Activated CD8-positive, alpha-beta memory T cell treated with anti-CD3 and anti-CD28 coated beads, Interleukin-2, amount 50 U/mL, for 1 hour (primary cell): ENCODE results near the gene HSD17B14.
"Not testable (repeated sequence)": the region's sequence is repeated elsewhere in the genome, so short reads cannot be mapped to it uniquely, and the experiment has no call there.

Experiments
- DNase-seq: peaks from one replicate; pipeline ENCODE4 v3.0.0-alpha.2; 2020; ENCODE audit errors: extremely low read depth

The HSD17B14 gene

DNA sequence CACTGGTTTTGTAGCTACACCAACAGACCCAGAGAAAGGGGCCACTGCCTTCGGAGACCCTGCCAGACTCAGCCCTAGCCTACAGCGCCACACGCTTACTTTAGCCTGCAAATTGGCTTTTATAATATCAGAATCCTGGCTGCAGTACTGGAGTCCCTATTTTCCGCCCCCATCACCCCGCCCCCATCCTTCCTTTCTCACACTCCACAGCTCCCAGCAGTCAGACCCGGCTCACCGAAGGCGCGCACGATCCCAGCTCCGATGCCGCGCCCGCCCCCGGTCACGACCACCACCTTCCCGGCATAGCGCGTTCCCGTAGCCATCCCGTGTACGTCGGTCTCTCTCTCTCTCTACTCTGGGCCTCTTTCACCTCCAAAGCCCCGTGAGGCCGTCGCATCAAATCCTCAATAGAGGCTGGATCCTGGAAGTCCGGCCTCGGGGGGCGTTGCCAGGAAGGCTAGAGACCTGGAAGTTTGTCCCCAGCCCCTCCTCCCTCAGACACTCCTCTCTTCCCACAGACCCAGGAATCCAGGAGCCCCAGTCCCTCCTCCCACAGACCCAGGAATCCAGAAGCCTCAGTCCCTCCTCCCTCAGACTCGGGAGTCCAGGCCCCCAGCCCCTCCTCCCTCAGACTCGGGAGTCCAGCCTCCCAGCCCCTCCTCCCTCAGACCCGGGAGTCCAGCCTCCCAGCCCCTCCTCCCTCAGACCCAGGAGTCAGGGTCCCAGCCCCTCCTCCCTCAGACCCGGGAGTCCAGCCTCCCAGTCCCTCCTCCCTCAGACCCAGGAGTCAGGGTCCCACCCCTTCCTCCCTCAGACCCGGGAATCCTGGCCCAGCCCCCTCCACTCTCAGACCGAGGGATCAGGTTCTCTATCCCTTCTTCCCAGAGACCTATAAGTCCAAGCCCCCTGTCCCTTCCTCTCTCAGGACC, at the start of gene HSD17B14:
TSS of gene HSD17B14 (minus strand) at position 403 of the 929 bp plus-strand sequence. CDS start at position 323, 80 bp downstream.
- no peak for DNase-seq

DNA sequence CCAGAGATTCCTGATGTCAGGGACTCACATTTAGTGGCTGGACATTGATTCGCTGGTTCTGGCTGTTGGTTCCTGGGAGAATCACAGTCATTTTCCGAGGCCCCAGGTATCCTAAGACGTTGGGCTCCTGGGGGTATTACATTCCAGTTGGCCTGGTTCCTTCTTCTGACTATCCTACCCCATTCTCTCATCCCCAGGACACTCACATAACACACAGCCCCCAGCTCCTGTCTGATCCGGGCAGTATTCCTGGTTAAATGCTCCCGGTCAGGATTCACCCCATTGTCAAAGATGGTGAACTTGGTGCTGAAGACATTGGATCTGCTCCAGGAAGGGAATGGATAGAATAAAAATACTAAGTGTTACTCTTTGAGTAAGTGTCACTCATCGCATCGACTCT, 47.4 kb upstream of the HSD17B14 start:
- no peak for DNase-seq

GRCh38 chr19:48881741-48882657, 45.7 kb upstream of the HSD17B14 start:
- no peak for DNase-seq

- not testable (repeated sequence) for DNase-seq
Measured at GRCh38 chr19:48879696-48880095, 43.4 kb upstream of the HSD17B14 start.

- no peak for DNase-seq
Measured at GRCh38 chr19:48879025-48879637, 42.8 kb upstream of the HSD17B14 start.

DNA sequence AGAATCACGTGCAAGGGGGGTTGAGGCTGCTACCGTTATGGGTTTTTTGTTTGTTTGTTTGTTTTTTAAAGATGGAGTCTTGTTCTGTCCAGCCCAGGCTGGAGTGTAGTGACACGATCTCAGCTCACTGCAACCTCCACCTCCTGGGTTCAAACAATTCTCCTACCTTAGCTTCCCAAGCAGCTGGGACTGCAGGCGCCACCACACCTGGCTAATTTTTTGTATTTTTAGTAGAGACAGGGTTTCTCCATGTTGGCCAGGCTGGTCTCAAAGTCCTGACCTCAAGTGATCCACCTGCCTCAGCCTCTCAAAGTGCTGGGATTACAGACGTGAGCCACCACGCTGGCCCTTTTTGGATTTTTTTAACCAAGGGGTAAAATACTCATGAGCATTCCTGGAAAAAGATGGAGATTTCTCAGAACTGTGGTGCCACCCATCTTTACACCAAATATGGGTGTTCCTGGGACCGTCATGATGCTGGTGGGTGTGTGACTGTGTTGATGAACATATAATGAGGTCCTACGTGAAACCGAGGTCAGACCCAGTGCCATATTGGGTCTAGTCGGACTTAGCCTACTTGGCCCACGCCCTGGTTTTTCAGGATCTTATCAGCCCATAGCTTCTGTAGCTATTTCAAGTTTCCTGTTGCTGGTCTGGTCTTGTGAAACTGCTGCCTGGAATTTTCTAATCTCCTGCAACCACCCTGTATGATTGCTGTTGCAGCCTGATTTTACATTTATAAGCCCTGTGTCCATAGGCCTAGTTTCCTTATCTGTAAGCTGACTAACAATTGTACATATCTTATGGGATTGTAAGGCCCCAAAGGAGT, 42.1 kb upstream of the HSD17B14 start:
- no peak for DNase-seq

DNA sequence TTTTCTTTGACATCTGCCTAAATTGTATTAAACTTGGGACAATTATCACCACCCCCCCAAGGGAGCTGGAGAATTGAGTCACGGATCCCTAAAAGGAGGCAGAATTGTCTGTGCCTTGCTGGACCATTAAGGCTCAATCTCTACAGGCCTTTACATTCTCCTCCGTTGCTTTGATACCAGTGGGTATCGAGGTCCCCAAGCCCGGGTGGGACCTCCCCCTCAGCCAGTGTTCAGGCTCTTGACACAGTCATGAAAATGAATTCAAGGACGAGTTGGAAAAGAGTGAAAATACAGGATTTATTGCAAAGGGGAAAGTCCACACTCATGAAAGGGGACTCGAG, 41.5 kb upstream of the HSD17B14 start:
- DNase-seq, result no peak

DNA sequence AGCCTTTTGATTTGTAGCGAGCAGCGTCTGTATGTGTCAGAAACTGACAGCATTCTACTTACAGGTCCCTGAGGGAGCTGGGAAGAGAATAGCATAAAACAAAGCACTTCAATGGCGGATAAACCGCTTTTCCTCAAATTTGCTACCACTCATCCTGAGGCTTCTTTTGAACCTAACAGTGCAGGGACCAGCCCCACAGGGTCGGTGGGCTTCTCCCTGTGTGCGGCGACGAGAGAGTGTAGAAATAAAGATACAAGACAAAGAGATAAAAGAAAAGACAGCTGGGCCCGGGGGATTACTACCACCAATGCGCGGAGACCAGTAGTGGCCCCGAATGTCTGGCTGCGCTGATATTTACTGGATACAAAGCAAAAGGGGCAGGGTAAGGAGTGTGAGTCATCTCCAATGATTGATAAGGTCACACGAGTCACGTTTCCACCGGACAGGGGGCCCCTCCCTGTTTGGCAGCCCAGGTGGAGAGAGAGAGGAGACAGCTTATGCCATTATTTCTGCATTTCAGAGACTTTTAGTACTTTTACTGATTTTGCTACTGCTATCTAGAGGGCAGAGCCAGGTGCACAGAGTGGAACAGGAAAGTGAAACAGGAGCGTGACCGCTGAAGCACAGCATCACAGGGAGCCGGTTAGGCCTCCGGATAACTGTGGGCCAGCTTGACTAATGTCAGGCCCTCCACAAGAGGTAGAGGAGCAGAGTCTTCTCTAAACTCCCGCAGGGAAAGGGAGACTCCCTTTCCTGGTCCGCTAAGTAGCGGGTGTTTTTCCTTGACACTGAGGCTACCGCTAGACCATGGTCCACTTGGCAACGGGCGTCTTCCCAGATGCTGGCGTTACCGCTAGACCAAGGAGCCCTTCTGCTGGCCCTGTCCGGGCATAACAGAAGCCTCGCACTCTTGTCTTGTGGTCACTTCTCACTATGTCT, 40.0 kb upstream of the HSD17B14 start:
- DNase-seq, result not testable (repeated sequence)

GRCh38 chr19:48874303-48875135, 38.2 kb upstream of the HSD17B14 start:
- no peak for DNase-seq

DNA sequence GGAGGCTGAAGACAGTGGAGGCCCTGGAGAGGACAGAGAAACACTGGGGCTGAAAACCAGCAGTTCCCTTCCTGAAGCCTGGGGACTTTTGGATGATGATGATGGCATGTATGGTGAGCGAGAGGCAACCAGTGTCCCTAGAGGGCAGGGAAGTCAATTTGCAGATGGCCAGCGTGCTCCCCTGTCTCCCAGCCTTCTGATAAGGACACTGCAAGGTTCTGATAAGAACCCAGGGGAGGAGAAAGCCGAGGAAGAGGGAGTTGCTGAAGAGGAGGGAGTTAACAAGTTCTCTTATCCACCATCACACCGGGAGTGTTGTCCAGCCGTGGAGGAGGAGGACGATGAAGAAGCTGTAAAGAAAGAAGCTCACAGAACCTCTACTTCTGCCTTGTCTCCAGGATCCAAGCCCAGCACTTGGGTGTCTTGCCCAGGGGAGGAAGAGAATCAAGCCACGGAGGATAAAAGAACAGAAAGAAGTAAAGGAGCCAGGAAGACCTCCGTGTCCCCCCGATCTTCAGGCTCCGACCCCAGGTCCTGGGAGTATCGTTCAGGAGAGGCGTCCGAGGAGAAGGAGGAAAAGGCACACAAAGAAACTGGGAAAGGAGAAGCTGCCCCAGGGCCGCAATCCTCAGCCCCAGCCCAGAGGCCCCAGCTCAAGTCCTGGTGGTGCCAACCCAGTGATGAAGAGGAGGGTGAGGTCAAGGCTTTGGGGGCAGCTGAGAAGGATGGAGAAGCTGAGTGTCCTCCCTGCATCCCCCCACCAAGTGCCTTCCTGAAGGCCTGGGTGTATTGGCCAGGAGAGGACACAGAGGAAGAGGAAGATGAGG, 37.4 kb upstream of the HSD17B14 start:
- DNase-seq, result no peak

GRCh38 chr19:48872884-48873475, 36.7 kb upstream of the HSD17B14 start:
- DNase-seq, result peak; percentile 69

DNA sequence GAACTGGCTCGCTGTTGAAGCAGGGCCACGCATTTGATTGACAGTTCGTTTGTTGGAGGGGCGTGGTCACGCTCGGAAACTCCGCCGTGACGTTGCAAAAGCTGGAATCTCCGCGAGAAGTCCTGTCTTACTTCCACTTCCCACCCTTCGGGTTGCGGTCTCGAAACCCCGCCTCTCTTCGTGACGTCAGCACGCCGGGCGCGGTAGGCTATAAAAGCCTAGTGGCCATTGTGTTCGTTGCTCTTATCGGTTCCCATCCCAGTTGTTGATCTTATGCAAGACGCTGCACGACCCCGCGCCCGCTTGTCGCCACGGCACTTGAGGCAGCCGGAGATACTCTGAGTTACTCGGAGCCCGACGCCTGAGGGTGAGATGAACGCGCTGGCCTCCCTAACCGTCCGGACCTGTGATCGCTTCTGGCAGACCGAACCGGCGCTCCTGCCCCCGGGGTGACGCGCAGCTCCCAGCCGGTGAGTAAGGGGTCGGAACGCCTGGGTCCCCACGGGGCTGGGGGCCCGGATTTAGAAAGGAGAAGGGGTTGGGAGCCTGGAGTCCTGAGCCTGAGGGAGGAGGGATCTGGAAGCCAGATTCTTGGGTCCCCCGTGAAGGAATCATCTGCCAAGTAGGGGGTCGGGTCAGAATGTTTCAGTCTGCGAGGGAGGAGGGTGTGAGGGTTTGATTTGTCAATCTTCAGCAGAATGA, 36.0 kb upstream of the HSD17B14 start, which contains the start of gene PPP1R15A:
TSS of gene PPP1R15A (plus strand) at position 240 of the 702 bp plus-strand sequence. CDS start 813 bp downstream, outside the sequence.
- DNase-seq, result peak; percentile 89

DNA sequence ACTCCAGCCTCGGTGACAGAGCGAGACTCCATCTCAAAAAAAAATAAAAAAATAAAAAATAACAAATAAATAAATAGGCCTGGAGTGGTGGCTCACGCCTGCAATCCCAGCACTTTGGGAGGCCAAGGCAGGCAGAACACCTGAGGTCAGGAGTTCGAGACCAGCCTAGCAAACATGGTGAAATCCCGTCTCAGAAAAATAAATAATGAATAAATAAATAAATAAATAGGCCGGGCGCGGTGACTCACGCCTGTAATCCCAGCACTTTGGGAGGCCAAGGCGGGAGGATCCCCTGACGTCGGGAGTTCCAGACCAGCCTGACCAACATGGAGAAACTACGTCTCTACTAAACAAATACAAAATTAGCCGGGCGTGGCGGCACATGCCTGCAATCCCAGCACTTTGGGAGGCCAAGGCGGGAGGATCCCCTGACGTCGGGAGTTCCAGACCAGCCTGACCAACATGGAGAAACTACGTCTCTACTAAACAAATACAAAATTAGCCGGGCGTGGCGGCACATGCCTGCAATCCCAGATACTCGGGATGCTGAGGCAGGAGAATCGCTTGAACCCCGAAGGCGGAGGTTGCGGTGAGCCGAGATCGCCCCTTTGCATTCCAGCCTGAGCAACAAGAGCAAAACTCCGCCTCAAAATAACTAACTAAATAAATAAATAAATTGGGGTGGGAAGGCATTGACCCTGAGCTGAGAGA, 35.3 kb upstream of the HSD17B14 start:
- not testable (repeated sequence) for DNase-seq

- DNase-seq, result no peak
Measured at GRCh38 chr19:48870048-48870447, 33.8 kb upstream of the HSD17B14 start.

GRCh38 chr19:48868114-48868886, 32.0 kb upstream of the HSD17B14 start, which contains the start of gene PLEKHA4:
Gene PLEKHA4 (minus strand): TSS chr19:48868617. CDS start chr19:48867620, 997 bp downstream.
- no peak for DNase-seq

DNA sequence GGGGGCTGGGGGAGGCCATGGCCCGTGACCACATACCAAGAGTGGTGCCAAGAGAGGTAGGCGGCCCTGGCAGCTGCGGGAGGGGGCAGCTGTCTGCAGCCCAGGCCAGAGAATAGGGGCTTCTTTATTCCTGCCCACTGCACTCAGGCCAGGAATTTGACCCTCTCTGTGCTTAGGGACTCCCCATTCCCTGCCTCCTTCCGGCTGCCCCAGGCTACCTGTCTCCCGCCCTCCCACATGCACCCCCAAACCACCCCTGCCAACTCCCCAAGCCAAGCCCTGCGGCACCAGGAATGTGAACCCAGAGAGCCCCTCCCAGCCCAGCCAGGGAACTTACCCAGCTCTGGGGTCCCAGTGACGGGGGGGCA, 31.4 kb upstream of the HSD17B14 start:
- no peak for DNase-seq
